ENCODE results near the gene SLC41A1. TPM values are rescaled to one million over a fixed set of nuclear protein-coding genes. Genes with fewer than 3 reads are reported as not detected.

Gene SLC41A1
- total RNA-seq, 1 donor from 2014 or later: 35.2 TPM

DNA sequence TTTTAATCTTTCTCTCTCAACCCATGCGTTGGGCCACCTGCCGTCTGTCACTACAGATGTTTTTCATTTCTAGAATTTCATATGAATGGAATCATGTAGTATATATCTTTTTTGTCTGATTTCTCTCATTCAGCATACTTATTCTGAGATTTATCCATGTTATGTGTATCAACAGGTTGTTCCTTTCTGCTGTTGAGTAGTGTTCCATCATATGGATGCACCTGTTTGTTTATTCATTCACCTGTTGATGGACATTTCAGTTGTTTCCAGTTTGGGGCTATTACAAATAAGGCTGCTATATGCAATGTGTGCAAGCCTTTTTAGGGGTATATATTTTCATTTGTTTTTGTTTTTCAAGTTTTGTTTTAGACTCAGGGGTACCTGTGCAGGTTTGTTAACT, 9.4 kb upstream of the SLC41A1 start:
- peaks cover 3% of the 10 kb centered on the region for H3K27me3 Mint-ChIP-seq (ENCODE audit: unreplicated experiment)
- no peak for TF ChIP-seq CTCF (IDR thresholded peaks at IDR 0.05; ENCODE audit: unreplicated experiment)
- H3K9me3 Mint-ChIP-seq (ENCODE audit: unreplicated experiment): no peaks in the 10 kb centered on the region
- no peaks in the 10 kb centered on the region for H3K36me3 Mint-ChIP-seq (ENCODE audit: low read depth, unreplicated experiment)
- no peak for DNase-seq (ENCODE audit: low spot score)
- no peak overlapping the region for H3K27ac Mint-ChIP-seq (ENCODE audit: unreplicated experiment)
- H3K4me1 Mint-ChIP-seq (ENCODE audit: unreplicated experiment): peaks cover 11% of the 10 kb centered on the region
- H3K4me3 Mint-ChIP-seq (ENCODE audit: unreplicated experiment): no peak overlapping the region

GRCh38 chr1:205817988-205818387, 5.0 kb upstream of the SLC41A1 start:
- Mint-ChIP-seq H3K36me3 (ENCODE audit: low read depth, unreplicated experiment) (peaks cover 5% of the 10 kb centered on the region), H3K4me1 (ENCODE audit: unreplicated experiment) (peaks cover 37% of the 10 kb centered on the region), H3K9me3 (ENCODE audit: unreplicated experiment) (no peaks in the 10 kb centered on the region), H3K27ac (ENCODE audit: unreplicated experiment) (no peak overlapping the region), H3K4me3 (ENCODE audit: unreplicated experiment) (peak overlapping the region; percentile 15), H3K27me3 (ENCODE audit: unreplicated experiment) (peaks cover 10% of the 10 kb centered on the region)
- TF ChIP-seq CTCF (IDR thresholded peaks at IDR 0.05; ENCODE audit: unreplicated experiment): no peak
- DNase-seq (ENCODE audit: low spot score): no peak

GRCh38 chr1:205817364-205817763, 4.4 kb upstream of the SLC41A1 start:
- no peak for TF ChIP-seq CTCF (IDR thresholded peaks at IDR 0.05; ENCODE audit: unreplicated experiment)
- no peak for DNase-seq (ENCODE audit: low spot score)
- peaks cover 11% of the 10 kb centered on the region for H3K27me3 Mint-ChIP-seq (ENCODE audit: unreplicated experiment)
- peaks cover 38% of the 10 kb centered on the region for H3K4me1 Mint-ChIP-seq (ENCODE audit: unreplicated experiment)
- no peak overlapping the region for H3K4me3 Mint-ChIP-seq (ENCODE audit: unreplicated experiment)
- peak overlapping the region; percentile 36 for H3K27ac Mint-ChIP-seq (ENCODE audit: unreplicated experiment)
- H3K36me3 Mint-ChIP-seq (ENCODE audit: low read depth, unreplicated experiment): peaks cover 5% of the 10 kb centered on the region
- no peaks in the 10 kb centered on the region for H3K9me3 Mint-ChIP-seq (ENCODE audit: unreplicated experiment)

- DNase-seq (ENCODE audit: low spot score): no peak
- Mint-ChIP-seq H3K27me3 (ENCODE audit: unreplicated experiment) (peaks cover 17% of the 10 kb centered on the region), H3K27ac (ENCODE audit: unreplicated experiment) (peak overlapping the region; percentile 62), H3K9me3 (ENCODE audit: unreplicated experiment) (no peaks in the 10 kb centered on the region), H3K36me3 (ENCODE audit: low read depth, unreplicated experiment) (peaks cover 10% of the 10 kb centered on the region), H3K4me1 (ENCODE audit: unreplicated experiment) (peaks cover 62% of the 10 kb centered on the region), H3K4me3 (ENCODE audit: unreplicated experiment) (peak overlapping the region; percentile 95)
- TF ChIP-seq CTCF (IDR thresholded peaks at IDR 0.05; ENCODE audit: unreplicated experiment): no peak
These were observed 709 bp upstream of the SLC41A1 start for GRCh38 chr1:205813755-205814058.

- Mint-ChIP-seq H3K9me3 (ENCODE audit: unreplicated experiment) (no peaks in the 10 kb centered on the region), H3K27me3 (ENCODE audit: unreplicated experiment) (peaks cover 13% of the 10 kb centered on the region), H3K27ac (ENCODE audit: unreplicated experiment) (peak overlapping the region; percentile 88), H3K36me3 (ENCODE audit: low read depth, unreplicated experiment) (peaks cover 15% of the 10 kb centered on the region), H3K4me3 (ENCODE audit: unreplicated experiment) (peak overlapping the region; percentile 94), H3K4me1 (ENCODE audit: unreplicated experiment) (peaks cover 51% of the 10 kb centered on the region)
- no peak for TF ChIP-seq CTCF (IDR thresholded peaks at IDR 0.05; ENCODE audit: unreplicated experiment)
- peak; percentile 38 for DNase-seq (ENCODE audit: low spot score)
These were observed 624 bp downstream of the SLC41A1 start for GRCh38 chr1:205812271-205812877.
